Left ventricle myocardium superior (tissue), 1 donor: ENCODE measurements around the gene TSPEAR. TPM values are rescaled to one million over a fixed set of nuclear protein-coding genes. Genes with fewer than 3 reads are reported as not detected.
A peak's percentile ranks its signal among the peaks of the same experiment; 100 is the strongest.
"Not testable (repeated sequence)": the region's sequence is repeated elsewhere in the genome, so short reads cannot be mapped to it uniquely, and the experiment has no call there.

Source experiments
- ATAC-seq: fragments of 200-7000 bp; cut with Tn5 transposase; one replicate; pipeline ENCODE4 v1.9.1; 2020; ENCODE audit warnings: mild to moderate bottlenecking, moderate library complexity
- DNase-seq: peaks from one replicate; pipeline ENCODE4 v3.0.0-alpha.2; 2020
- intact Hi-C: fragments of 100-400 bp; cut with micrococcal nuclease; formaldehyde crosslinking; loops from one replicate; pipeline ENCODE4 v1.11.0; 2022
- total RNA-seq: library from RNA; stranded (reverse); fragmentation: NEBNext Ultra II Directional; extraction: Animal tissue kit (Norgen Biotek cat#: 25700); gene quantifications from one replicate; pipeline ENCODE4 v1.2.1, GENCODE V29; 2021
- donor health status: DM: no; HTN: yes; CAD: no; lungs with severe emphysema.

TSPEAR gene
- total RNA-seq, 1 donor from 2014 or later: 2.7 TPM

DNA sequence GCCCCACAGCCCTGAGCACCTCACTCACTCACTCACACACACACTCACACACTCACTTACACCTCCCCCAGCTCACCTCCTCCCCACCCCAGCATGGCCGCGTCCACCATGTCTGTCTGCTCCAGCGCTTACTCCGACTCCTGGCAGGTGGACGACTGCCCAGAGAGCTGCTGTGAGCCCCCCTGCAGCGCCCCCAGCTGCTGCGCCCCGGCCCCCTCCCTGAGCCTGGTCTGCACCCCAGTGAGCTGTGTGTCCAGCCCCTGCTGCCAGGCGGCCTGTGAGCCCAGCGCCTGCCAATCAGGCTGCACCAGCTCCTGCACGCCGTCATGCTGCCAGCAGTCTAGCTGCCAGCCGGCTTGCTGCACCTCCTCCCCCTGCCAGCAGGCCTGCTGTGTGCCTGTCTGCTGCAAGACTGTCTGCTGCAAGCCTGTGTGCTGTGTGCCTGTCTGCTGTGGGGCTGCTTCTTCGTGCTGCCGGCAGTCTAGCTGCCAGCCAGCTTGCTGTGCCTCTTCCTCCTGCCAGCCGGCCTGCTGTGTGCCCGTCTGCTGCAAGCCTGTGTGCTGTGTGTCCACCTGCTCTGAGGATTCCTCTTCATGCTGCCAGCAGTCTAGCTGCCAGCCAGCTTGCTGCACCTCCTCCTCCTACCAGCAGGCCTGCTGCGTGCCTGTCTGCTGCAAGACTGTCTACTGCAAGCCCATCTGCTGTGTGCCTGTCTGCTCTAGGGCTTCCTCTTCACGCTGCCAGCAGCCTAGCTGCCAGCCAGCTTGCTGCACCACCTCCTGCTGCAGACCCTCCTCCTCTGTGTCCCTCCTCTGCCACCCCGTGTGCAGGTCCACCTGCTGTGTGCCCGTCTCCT is 64.8 kb downstream of the TSPEAR start, which contains the start of gene KRTAP10-11:
Gene KRTAP10-11, plus strand, starts transcription at position 49 of the 856 bp plus-strand sequence. Its CDS starts 45 bp downstream, at position 94.
- DNase-seq, ATAC-seq, intact Hi-C loops: not testable (repeated sequence)

DNA sequence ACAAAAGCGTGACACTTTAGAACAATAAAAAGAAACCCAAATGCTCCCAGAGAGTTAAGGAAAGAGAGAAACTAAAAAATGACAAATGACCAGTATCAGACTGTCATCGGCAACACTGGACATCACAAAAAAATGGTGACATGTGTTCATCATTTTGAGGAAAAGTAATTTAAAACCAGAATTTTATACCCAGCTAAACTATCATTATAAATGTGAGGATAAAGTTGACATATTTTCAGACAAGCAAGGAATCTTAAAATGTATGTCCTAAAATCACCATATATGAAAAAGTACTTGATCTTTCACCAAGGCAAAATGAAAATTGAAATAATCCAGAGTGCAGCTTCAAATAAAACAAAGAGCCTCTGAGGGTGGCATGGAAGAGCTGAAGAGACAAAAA is 66.5 kb downstream of the TSPEAR start:
- DNase-seq (no peak), ATAC-seq (no peak)
- intact Hi-C loops: no loop called here

DNA sequence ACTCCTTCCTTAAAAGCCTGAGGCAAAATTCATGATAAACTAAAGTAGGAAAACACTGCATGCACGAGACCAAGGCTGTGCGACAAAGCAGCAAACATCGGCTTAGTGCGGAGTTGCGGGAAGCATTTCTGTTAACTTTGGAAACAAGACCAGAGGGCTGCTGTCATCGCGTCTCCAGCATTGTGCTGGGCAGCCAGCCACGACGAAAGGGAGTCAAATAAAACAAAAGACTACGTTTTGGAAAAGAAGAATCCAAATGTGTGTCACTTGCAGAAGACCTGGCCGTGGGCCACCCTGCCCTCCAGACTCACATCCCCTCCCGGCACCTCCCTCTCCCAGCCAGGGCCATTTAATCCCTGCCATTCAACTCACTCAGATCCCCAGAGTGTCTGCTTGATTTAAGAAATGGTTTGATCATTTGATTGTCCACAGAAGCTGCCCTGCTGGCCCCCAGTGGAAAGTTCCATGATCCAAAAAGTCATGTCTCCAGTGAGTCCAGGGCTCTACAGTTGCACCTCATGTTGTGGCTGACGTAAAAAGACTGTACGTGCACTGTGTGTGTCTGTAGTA is 67.5 kb downstream of the TSPEAR start:
- DNase-seq (no peak), ATAC-seq (no peak)
- intact Hi-C loops: no loop called here

DNA sequence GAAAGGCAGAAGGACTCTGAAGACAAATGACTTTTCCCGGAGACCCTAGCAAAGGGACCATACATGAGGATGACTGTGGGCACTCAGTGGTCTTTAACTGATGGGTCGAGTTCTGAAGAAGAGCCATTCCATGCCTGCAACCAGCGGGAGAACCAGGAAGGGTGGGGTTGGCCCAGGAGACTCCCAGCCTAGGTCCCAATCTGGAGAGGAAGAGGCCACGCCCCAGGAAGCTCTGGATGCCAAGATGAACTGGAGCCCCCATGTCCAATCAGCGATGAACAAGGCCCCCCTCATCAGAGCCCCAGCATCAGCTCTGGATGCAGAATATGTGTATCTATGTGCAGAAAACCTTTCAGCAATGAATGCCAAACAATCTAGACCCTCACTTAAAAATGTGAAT is 70.6 kb downstream of the TSPEAR start:
- intact Hi-C loops: no loop called here
- DNase-seq: no peak
- no peak for ATAC-seq

DNA sequence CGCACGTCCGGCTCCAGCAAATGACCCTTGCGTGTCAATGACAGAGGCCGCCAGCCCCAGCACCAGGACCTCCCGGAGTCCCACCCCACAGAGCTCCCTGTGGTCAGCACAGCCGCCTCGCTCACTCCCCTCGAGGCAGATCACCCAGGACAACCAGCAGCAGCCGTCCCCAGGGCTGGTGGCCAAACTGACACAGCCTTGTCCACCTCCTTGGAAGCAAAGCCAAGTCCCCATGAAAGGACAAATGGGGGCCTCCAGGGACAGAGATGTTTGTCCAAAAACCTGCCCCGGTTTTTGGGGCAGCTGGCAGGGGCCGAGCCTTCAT is 72.1 kb downstream of the TSPEAR start:
- ATAC-seq (no peak), DNase-seq (no peak)
- intact Hi-C loops: no loop called here

DNA sequence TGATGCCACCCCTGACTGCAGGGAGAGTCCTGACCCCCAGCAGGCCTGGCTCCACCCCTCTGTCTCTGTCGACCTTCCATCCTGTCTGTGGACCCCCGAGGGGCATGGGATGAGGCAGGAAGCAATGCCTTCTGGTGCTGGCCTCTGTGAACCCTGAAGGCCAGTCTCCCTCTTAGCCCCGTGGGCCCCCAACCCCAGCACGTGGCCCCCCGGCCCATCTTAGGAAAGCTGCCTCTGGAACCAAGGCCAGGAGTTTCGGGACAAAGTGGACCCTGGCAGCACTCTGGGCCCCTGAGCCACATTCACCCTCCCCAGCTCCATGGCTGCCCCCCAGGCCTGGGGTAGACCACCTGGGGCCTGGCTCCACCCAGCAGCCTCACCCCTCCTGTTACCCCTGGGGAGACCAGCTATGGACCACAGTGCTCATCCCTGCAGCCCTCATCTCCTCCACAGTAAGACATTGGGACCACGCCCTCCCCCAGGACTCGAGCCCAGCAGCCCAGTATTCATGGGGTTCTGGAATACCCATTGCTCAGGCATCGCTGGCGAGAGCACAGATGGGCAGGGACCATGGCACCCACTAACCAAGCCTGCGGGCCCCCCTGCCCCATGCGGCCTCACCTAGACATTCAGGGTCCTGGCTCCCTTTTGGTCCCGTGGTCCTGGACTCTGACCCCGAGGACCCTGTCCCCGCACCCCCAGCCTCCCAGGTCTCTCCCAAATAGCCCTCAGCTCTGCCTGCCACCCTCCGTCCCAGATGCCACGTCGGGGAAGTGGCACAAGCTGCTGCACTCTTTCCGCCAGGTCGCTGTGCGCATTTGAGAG is 72.7 kb downstream of the TSPEAR start:
- ATAC-seq, intact Hi-C loops: not testable (repeated sequence)

DNA sequence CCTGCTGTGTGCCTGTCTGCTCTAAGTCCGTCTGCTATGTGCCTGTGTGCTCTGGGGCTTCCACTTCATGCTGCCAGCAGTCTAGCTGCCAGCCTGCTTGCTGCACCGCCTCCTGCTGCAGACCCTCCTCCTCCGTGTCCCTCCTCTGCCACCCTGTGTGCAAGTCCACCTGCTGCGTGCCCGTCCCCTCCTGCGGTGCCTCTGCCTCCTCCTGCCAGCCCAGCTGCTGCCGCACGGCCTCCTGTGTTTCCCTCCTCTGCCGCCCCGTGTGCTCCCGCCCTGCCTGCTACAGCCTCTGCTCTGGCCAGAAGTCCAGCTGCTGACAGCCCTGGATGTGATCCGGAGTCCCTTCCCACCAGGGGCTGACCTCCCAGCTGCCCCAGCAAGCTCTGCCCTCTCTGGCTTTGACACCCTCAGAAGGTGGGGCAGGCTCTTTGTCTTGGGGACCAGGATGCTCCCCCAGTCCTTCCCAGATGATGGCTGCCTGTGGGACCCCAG is 73.5 kb downstream of the TSPEAR start:
- ATAC-seq, intact Hi-C loops, DNase-seq: not testable (repeated sequence)

More for the DNA sequence above, 72.7 kb downstream of the TSPEAR start:
- not testable (repeated sequence) for DNase-seq

DNA sequence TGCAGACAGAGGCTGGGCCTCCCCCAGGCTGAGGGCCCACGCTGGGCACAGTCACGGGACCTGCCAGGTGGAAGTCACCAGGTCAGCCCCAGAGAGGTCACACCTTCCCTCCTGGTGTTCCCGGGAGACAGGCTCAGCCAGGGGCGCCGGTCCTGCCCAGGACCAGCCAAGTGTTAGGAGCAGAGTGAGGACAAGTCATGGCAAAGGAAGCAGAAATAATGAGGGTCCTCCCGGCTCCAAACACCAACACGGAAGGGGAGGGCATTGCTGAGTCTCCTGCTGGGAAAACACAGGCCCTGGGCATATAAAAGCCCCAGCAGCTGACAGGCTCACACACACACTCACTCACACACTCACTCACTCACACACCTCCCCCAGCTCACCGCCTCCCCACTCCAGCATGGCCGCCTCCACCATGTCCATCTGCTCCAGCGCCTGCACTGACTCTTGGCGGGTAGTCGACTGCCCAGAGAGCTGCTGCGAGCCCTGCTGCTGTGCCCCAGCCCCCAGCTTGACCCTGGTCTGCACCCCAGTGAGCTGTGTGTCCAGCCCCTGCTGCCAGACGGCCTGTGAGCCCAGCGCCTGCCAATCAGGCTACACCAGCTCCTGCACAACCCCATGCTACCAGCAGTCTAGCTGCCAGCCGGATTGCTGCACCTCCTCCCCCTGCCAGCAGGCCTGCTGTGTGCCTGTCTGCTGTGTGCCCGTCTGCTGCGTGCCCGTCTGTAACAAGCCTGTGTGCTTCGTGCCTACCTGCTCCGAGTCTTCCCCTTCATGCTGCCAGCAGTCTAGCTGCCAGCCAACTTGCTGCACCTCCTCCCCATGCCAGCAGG is 74.1 kb downstream of the TSPEAR start, which contains the start of gene KRTAP10-10:
Gene KRTAP10-10, plus strand, starts transcription at position 339 of the 833 bp plus-strand sequence. Its CDS starts 62 bp downstream, at position 401.
- no peak for DNase-seq
- ATAC-seq: no peak

DNA sequence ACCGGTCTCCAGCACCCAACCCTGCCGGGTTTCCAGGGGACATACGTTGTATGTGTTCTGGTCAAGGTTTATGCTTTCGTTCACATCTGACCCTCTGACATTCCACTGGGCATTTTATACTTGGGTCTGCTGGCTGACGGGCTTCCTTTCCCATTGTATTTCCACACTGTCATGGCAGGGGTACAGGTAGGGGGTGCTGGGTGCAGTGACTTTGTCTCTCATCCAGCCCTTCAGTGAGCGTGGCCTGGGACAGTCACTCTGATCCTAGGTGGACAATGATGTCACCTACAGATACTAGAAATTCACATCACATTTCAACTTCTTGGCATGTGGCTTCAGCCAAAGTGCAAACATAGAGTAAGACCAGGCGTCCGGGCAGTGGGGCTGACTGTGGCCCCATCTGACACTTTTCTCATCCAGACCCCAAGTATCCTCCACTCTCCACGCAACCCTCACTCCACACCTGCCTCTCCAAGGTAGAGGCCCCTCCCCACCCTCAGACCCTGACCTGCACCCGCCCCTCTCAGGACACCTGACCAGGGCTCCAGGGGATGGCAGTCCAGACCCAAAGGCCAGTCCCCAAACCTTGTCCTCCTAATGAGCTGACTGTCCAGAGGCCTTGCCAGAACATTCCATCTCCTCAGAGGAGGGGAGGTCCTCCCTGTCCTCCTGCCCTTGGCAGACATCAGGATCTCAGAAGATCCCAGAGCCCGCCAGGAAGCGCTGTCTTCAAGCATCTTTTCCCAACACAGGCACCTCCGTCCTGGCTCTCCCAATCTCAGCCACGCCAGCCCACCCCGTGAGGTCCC is 75.0 kb downstream of the TSPEAR start:
- ATAC-seq (no peak), DNase-seq (no peak)
- intact Hi-C loops: no loop called here

More for the DNA sequence above, 74.1 kb downstream of the TSPEAR start, which contains the start of gene KRTAP10-10:
- intact Hi-C loops: no loop called here

DNA sequence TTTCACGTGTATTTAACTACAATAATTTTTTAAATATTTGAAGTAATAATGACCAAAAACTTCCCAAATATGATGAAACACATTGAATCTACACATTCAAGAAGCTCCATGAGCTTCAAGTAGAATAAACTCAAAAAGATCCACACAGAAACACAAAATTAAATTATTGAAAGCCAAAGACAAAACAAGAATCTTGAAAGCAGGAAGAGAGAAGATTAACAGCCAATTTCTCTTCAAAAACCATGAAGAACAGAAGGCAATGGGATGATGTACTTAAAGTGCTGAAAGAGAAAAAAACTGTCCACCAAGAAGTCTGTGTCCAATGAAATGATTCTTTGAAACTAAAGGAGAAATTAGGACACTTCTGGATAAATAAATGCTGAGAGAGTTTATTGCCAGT is 79.3 kb downstream of the TSPEAR start:
- intact Hi-C loops: no loop called here
- DNase-seq (no peak), ATAC-seq (no peak)

DNA sequence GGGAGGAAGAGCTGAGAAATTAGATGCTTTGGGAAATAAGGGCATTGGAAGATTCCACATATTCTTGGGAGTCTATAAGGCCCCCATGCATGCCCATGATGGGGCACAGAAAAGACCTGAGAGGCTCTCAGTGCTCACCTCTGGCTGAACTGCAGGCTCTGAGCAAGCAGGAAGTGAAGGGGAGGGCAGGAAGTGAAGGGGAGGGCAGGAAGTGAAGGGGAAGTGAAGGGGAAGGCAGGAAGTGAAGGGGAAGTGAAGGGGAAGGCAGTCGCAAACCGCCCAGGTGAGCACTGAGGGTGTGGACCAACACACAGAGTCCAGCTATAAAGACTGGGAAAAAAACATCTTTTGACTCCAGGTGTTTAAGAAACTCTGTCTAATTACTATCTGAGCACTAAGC is 80.9 kb downstream of the TSPEAR start:
- no peak for DNase-seq
- intact Hi-C loops: no loop called here
- no peak for ATAC-seq

DNA sequence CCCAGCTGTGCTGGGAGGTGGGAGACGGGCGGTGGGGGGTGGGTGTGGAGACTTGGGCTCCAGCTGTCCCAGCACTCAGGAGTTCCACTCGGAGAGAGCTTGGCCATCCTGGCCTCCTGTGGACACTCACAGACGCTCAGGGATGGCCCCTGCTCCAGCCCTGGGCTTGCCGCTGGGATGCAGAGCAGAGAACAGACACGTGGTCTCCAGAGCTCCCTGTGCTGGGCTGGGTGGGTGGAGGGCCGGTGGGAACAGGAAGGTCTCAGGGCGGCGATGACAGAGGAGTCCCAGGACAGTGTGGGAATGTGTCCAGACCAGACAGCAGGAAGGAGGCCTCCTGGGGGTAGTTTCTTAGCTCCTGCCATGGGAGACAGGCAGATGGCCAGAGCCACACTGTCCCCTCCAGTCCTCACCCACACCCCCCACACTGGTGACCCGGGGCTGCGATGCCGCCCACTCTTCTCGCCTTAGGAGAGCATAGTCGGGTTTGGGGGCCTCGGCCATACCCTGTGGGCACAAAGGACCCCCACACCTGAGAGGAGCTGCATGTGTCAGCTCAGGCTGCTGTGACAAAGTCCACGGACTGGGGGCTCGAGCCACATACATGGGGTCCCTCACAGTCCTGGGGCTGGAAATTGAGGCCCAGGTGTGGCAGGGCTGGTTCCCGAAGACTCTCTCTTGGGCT is 82.5 kb downstream of the TSPEAR start:
- no peak for DNase-seq
- intact Hi-C loops: no loop called here
- peak; percentile 84 for ATAC-seq

DNA sequence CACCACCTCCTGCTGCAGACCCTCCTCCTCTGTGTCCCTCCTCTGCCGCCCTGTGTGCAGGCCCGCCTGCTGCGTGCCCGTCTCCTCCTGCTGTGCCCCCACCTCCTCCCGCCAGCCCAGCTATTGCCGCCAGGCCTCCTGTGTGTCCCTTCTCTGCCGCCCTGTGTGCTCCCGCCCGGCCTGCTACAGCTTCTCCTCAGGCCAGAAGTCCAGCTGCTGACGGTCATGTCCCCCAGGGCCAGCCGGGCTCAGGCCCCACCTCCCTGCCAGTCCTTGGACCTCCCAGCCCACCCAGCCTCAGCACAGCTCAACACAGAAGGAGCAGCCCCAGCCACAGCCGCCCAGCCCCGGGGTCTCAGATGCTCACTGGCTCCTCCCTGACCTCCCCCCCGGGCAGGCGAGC is 83.5 kb downstream of the TSPEAR start:
- DNase-seq, intact Hi-C loops, ATAC-seq: not testable (repeated sequence)

DNA sequence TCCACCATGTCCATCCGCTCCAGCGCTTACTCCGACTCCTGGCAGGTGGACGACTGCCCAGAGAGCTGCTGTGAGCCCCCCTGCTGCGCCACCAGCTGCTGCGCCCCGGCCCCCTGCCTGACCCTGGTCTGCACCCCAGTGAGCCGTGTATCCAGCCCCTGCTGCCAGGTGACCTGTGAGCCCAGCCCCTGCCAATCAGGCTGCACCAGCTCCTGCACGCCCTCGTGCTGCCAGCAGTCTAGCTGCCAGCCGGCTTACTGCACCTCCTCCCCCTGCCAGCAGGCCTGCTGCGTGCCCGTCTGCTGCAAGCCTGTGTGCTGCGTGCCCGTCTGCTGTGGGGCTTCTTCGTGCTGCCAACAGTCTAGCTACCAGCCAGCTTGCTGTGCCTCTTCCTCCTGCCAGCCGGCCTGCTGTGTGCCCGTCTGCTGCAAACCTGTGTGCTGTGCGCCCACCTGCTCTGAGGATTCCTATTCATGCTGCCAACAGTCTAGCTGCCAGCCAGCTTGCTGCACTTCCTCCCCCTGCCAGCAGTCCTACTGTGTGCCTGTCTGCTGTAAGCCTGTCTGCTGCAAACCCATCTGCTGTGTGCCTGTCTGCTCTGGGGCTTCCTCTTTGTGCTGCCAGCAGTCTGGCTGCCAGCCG is 84.1 kb downstream of the TSPEAR start:
- intact Hi-C loops, DNase-seq, ATAC-seq: not testable (repeated sequence)

DNA sequence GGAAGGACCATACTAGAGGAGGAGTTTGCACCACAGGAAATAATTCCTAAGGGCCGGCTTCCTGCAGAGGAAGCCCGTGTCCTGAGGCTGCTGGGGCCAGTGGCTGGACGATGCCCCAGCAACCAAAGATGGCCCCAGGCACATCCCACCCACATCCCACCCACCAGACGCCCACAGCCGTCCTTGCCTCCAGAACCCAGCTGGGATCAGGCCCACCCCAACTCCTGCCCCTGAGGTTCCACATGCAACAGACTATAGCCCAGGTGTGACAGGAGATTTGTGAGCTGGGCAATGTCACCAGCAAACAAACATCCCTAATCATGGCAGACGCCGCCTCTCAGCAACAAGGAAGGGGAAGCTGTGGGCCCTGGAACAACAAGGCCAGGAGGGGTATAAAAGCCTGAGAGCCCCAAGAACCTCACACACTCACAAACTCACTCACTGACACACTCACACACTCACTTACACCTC is 84.7 kb downstream of the TSPEAR start, which contains the start of gene KRTAP10-9:
Gene KRTAP10-9, plus strand, starts transcription at position 421 of the 471 bp plus-strand sequence. CDS start 79 bp downstream, outside the sequence.
- intact Hi-C loops: no loop called here
- ATAC-seq: no peak
- DNase-seq: no peak

DNA sequence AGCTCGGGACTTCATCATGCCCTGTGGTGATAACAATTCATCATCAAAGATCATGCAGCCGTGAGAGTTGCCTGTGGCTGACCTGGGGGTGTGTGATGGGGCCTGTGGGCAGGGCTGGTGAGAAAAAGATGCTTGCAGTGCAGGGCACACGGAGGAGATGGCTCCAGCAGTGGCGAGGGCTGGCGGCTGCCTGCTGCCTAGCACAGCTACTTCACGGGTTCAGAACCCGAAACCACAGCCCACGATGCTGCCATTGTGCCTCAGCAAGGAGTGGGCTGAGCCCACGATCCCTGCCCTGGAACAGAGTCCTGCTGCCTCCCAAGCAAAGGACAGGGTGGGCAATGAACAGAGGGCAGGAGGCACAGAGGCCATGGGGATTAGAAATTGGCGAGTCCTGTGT is 85.1 kb downstream of the TSPEAR start:
- intact Hi-C loops: no loop called here
- DNase-seq (no peak), ATAC-seq (peak; percentile 10)
